Measurements from ENCODE around the gene SLC26A2. TPM values are rescaled to one million over a fixed set of nuclear protein-coding genes. Genes with fewer than 3 reads are reported as not detected.
A peak's percentile ranks its signal among the peaks of the same experiment; 100 is the strongest.
"Not testable (repeated sequence)": the region's sequence is repeated elsewhere in the genome, so short reads cannot be mapped to it uniquely, and the experiment has no call there.

SLC26A2 gene
- total RNA-seq, 1 donor from 2014 or later = 48.1 TPM

DNA sequence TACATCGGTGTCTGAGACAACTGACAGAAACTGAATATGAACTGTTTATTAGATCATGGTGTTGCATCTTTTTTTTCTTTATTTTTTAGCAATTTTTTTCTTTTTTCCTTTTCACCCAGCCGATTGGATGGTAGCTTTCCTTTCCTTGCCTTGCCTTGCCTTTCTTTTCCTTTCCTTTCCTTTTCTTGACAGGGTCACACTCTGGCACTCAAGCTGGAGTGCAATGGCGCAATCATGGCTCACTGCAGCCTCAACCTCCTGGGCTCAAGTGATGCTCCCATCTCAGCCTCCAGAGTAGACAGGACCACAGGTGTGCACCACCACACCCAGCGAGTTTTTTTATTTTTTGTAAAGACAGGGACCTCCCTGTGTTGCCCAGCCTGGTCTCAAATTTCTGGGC lies 18.8 kb upstream of the SLC26A2 start:
- Mint-ChIP-seq H3K9me3 (ENCODE audit: low read depth) (no peaks in the 10 kb centered on the region), H3K27me3 (ENCODE audit: low read depth) (no peaks in the 10 kb centered on the region), H3K27ac (ENCODE audit: unreplicated experiment) (no peak overlapping the region), H3K4me1 (ENCODE audit: low read depth) (peaks cover 60% of the 10 kb centered on the region), H3K36me3 (ENCODE audit: low read depth) (no peaks in the 10 kb centered on the region), H3K4me3 (ENCODE audit: unreplicated experiment) (no peak overlapping the region)
- TF ChIP-seq, protein P1, sequence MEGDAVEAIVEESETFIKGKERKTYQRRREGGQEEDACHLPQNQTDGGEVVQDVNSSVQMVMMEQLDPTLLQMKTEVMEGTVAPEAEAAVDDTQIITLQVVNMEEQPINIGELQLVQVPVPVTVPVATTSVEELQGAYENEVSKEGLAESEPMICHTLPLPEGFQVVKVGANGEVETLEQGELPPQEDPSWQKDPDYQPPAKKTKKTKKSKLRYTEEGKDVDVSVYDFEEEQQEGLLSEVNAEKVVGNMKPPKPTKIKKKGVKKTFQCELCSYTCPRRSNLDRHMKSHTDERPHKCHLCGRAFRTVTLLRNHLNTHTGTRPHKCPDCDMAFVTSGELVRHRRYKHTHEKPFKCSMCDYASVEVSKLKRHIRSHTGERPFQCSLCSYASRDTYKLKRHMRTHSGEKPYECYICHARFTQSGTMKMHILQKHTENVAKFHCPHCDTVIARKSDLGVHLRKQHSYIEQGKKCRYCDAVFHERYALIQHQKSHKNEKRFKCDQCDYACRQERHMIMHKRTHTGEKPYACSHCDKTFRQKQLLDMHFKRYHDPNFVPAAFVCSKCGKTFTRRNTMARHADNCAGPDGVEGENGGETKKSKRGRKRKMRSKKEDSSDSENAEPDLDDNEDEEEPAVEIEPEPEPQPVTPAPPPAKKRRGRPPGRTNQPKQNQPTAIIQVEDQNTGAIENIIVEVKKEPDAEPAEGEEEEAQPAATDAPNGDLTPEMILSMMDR (IDR thresholded peaks at IDR 0.05) = no peak
- no peak for DNase-seq (ENCODE audit: low spot score)

DNA sequence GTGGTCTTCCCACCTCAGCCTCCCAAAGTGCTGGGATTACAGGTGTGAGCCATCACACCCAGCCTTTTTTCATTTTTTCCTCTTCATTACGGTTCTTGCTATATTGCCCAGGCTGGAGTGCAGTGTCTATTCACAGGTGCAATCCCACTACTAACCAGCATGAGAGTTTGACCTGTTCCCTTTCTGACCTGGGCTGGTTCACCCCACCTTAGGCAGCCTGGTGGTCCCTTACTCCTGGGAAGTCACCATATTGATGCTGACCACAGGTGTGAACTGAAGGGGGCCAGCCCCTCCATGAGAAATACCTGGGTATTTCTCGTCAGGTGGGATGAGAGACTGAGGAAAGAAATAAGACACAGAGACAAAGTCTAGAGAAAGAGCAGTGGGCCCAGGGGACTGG lies 18.4 kb upstream of the SLC26A2 start:
- H3K9me3 Mint-ChIP-seq (ENCODE audit: low read depth) = no peaks in the 10 kb centered on the region
- TF ChIP-seq, protein P1 (IDR thresholded peaks at IDR 0.05) = no peak
- no peak overlapping the region for H3K4me3 Mint-ChIP-seq (ENCODE audit: unreplicated experiment)
- DNase-seq (ENCODE audit: low spot score) = no peak
- no peaks in the 10 kb centered on the region for H3K27me3 Mint-ChIP-seq (ENCODE audit: low read depth)
- no peak overlapping the region for H3K27ac Mint-ChIP-seq (ENCODE audit: unreplicated experiment)
- H3K4me1 Mint-ChIP-seq (ENCODE audit: low read depth) = peaks cover 56% of the 10 kb centered on the region
- no peaks in the 10 kb centered on the region for H3K36me3 Mint-ChIP-seq (ENCODE audit: low read depth)

DNA sequence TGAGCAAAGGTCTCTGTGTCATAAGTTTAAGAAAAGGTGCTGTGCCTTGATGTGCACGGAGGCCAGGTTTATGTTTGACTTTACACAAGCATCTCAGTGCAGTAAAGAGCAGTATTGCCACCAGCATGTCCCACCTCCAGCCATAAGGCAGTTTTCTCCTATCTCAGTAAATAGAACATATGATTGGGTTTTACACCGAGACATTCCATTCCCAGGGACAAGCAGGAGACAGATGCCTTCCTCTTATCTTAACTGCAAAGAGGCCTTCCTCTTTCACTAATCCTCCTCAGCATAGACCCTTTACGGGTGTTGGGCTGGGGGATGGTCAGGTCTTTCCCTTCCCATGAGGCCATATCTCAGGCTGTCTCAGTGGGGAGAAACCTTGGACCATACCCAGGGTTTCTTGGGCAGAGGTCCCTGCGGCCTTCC lies 17.8 kb upstream of the SLC26A2 start:
- peaks cover 51% of the 10 kb centered on the region for H3K4me1 Mint-ChIP-seq (ENCODE audit: low read depth)
- DNase-seq (ENCODE audit: low spot score); H3K4me3 Mint-ChIP-seq (ENCODE audit: unreplicated experiment); H3K27me3 Mint-ChIP-seq (ENCODE audit: low read depth); H3K36me3 Mint-ChIP-seq (ENCODE audit: low read depth); H3K9me3 Mint-ChIP-seq (ENCODE audit: low read depth): not testable (repeated sequence)
- H3K27ac Mint-ChIP-seq (ENCODE audit: unreplicated experiment) = peak overlapping the region; percentile 18

DNA sequence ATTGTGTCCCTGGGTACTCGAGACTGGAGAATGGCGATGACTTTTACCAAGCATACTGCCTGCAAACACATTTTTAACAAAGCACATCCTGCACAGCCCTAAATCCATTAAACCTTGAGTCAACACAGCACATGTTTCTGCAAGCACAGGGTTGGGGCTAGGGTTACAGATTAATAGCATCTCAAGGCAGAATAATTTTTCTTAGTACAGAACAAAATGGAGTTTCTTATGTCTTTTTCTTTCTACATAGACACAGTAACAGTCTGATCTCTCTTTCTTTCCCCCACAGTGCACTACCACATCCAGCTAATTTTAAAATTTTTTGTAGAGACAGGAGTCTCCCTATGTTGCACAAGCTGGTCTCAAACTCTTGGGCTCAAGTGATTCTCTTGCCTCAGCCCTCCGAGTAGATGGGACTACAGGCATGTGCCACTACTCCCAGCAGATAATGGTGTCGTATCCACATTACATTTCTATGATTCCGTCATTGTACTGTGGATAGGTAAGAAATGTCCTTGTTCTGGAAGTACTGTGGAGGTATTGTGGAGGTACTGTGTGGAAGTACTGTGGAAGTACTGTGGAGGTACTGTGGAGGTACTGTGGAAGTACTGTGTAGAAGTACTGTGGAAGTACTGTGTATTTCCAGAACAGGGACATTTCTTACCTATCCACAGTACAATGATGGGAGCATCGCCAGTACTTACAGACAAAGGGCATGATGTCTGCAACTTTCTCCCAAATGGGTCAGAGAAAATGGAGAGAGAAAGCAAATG lies 17.2 kb upstream of the SLC26A2 start:
- Mint-ChIP-seq H3K27ac (ENCODE audit: unreplicated experiment) (peak overlapping the region; percentile 18), H3K4me1 (ENCODE audit: low read depth) (peaks cover 45% of the 10 kb centered on the region)

DNA sequence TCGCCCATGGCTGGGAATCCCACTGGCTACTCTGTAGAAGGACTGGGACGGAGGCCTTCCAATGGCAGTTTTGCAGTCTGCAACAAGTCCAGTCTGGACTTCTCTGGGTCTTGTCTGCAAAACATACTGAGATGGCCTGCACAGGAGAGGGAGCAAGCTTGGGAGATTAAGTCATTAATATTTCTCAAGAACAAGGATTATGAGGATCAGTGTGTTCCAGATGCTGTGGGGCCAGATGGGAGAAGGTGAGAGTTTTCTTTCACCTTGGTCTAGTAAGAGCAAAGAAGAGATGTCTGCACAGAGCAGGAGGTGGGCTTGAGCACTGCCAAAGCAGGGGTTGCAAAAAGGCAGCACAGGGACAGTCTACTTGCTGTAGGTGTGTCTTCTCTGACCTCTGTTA lies 15.9 kb upstream of the SLC26A2 start, which contains the start of gene PDE6A:
Gene PDE6A (minus strand): TSS at position 128 of the 400 bp plus-strand sequence. CDS start 120 bp downstream, at position 8.
- H3K27me3 Mint-ChIP-seq (ENCODE audit: low read depth) = peaks cover 3% of the 10 kb centered on the region
- TF ChIP-seq, protein P1 (IDR thresholded peaks at IDR 0.05) = no peak
- H3K27ac Mint-ChIP-seq (ENCODE audit: unreplicated experiment) = no peak within 1 kb of the TSS
- no peak within 1 kb of the TSS for H3K4me3 Mint-ChIP-seq (ENCODE audit: unreplicated experiment)
- no peak for DNase-seq (ENCODE audit: low spot score)
- peaks cover 32% of the 10 kb centered on the region for H3K4me1 Mint-ChIP-seq (ENCODE audit: low read depth)
- H3K36me3 Mint-ChIP-seq (ENCODE audit: low read depth) = no peaks in the 10 kb centered on the region
- no peaks in the 10 kb centered on the region for H3K9me3 Mint-ChIP-seq (ENCODE audit: low read depth)

More for the DNA sequence above, 17.2 kb upstream of the SLC26A2 start:
- H3K36me3 Mint-ChIP-seq (ENCODE audit: low read depth); H3K9me3 Mint-ChIP-seq (ENCODE audit: low read depth); DNase-seq (ENCODE audit: low spot score); H3K27me3 Mint-ChIP-seq (ENCODE audit: low read depth); H3K4me3 Mint-ChIP-seq (ENCODE audit: unreplicated experiment): not testable (repeated sequence)

DNA sequence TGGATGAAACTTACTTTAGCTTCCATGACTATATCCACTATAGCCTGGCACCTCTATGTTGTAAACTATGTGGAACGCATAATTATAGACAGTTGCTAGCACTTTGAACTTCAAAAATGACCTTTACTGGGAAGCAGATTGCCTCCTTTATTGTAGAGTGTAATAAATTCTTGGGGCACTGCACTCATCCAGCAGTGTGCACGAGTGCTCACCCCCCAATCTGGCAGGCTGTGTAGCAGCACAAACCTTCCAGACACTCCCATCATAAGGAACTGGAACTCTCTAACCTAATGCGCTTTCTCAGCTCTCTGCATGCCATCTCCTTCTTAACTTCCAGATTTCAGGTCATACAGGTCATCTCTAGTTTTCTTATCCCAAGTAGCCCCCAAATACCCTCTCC lies 14.4 kb upstream of the SLC26A2 start:
- Mint-ChIP-seq H3K27ac (ENCODE audit: unreplicated experiment) (no peak overlapping the region), H3K4me1 (ENCODE audit: low read depth) (peaks cover 21% of the 10 kb centered on the region), H3K4me3 (ENCODE audit: unreplicated experiment) (no peak overlapping the region), H3K36me3 (ENCODE audit: low read depth) (no peaks in the 10 kb centered on the region), H3K27me3 (ENCODE audit: low read depth) (peaks cover 3% of the 10 kb centered on the region), H3K9me3 (ENCODE audit: low read depth) (no peaks in the 10 kb centered on the region)
- DNase-seq (ENCODE audit: low spot score) = no peak
- TF ChIP-seq, protein P1 (IDR thresholded peaks at IDR 0.05) = no peak
